Fibroblast of the aortic adventitia (primary cell): Measurements from ENCODE around the gene HCCS. TPM values are rescaled to one million over a fixed set of nuclear protein-coding genes. Genes with fewer than 3 reads are reported as not detected.

Source experiments
- DNase-seq: peaks from one replicate; pipeline ENCODE4 v3.0.0-alpha.2; 2010; ENCODE audit warnings: low read depth
- H3K4me3 ChIP-seq: 2 replicates; pipeline ENCODE4 v1.5.1; 2011; ENCODE audit warnings: low read depth, mild to moderate bottlenecking, control low read depth, low read length, moderate library complexity
- CTCF ChIP-seq: IDR thresholded peaks from 2 replicates; pipeline ENCODE4 v1.5.1; 2011; ENCODE audit warnings: mild to moderate bottlenecking, low read length, control low read depth, inconsistent platforms; ENCODE audit not compliant: insufficient read depth
- total RNA-seq: library from RNA; depleted of rRNA; stranded (reverse); fragments of >200 nt; gene quantifications from 2 replicates; pipeline ENCODE4 v1.2.3, GENCODE V29; 2012; ENCODE audit warnings: low replicate concordance

The HCCS gene
- total RNA-seq, 1 donor = 24.5 TPM

GRCh38 chrX:11081511-11081910, 29.6 kb upstream of the HCCS start:
- no peak overlapping the region for H3K4me3 ChIP-seq
- TF ChIP-seq CTCF = no peak
- peak; percentile 34 for DNase-seq

- no peak for TF ChIP-seq CTCF
- no peak for DNase-seq
- H3K4me3 ChIP-seq = no peak overlapping the region
Observed at GRCh38 chrX:11085305-11085704, 25.8 kb upstream of the HCCS start.

- no peak for DNase-seq
- no peak for TF ChIP-seq CTCF
- H3K4me3 ChIP-seq = no peak overlapping the region
Observed at GRCh38 chrX:11089802-11090201, 21.3 kb upstream of the HCCS start.

- no peak for DNase-seq
- H3K4me3 ChIP-seq = no peak overlapping the region
- no peak for TF ChIP-seq CTCF
Observed at GRCh38 chrX:11097933-11098332, 13.2 kb upstream of the HCCS start.

- H3K4me3 ChIP-seq = no peak overlapping the region
- DNase-seq = no peak
- no peak for TF ChIP-seq CTCF
Observed at GRCh38 chrX:11099465-11099864, 11.7 kb upstream of the HCCS start.

- peak; percentile 53 for TF ChIP-seq CTCF
- peak; percentile 90 for DNase-seq
- H3K4me3 ChIP-seq = no peak overlapping the region
Observed at GRCh38 chrX:11100281-11101035, 10.7 kb upstream of the HCCS start.

GRCh38 chrX:11103006-11103405, 8.1 kb upstream of the HCCS start:
- TF ChIP-seq CTCF = no peak
- no peak overlapping the region for H3K4me3 ChIP-seq
- no peak for DNase-seq
